PC-9 (cell line): ENCODE results near the gene CEACAM4.

ENCODE experiments used
- EZH2 ChIP-seq: fragments of 200-600 bp; sonication (generic); IDR thresholded peaks from 2 replicates; pipeline ENCODE4 v1.8.0; 2017; ENCODE audit warnings: antibody characterized with exemption, low read depth
- TF ChIP-seq, protein P1 (sequence below): fragments of 200-600 bp; sonication (generic); conservative IDR thresholded peaks from 2 replicates; pipeline ENCODE4 v1.6.1; 2017; ENCODE audit warnings: mixed run types, antibody characterized with exemption, mild to moderate bottlenecking, moderate library complexity

DNA sequence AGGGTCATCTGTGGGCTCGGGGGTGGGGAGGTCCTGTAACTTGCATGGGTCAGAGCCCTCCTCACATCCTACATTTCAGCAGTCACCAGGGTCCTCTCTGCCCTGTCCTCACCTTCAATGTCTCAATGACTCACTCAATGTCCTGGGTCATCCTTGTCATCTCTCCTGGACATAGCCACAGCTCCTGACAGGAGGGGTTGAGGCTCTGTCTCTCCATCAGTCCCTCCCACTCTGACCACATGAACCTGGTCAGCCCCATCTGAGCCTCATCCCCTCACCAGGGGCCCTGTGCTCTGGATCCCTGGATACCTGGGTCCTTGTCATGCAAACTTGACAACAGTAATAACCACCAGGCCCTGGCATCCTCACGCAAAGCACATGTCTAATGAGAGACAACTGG lies 37.5 kb downstream of the CEACAM4 start:
- TF ChIP-seq, protein P1, sequence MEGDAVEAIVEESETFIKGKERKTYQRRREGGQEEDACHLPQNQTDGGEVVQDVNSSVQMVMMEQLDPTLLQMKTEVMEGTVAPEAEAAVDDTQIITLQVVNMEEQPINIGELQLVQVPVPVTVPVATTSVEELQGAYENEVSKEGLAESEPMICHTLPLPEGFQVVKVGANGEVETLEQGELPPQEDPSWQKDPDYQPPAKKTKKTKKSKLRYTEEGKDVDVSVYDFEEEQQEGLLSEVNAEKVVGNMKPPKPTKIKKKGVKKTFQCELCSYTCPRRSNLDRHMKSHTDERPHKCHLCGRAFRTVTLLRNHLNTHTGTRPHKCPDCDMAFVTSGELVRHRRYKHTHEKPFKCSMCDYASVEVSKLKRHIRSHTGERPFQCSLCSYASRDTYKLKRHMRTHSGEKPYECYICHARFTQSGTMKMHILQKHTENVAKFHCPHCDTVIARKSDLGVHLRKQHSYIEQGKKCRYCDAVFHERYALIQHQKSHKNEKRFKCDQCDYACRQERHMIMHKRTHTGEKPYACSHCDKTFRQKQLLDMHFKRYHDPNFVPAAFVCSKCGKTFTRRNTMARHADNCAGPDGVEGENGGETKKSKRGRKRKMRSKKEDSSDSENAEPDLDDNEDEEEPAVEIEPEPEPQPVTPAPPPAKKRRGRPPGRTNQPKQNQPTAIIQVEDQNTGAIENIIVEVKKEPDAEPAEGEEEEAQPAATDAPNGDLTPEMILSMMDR: no peak
- TF ChIP-seq EZH2: no peak
